Astrocyte (in vitro differentiated cells and primary cell): ENCODE data around the gene MAMLD1.

Experiments used
- CTCF ChIP-seq: IDR thresholded peaks from 2 replicates; pipeline ENCODE4 v1.5.1; 2011; ENCODE audit warnings: low read depth, mild to moderate bottlenecking, inconsistent platforms, low read length, moderate library complexity; ENCODE audit not compliant: insufficient read depth
- EZH2 ChIP-seq: IDR thresholded peaks from 2 replicates; pipeline ENCODE4 v1.6.1; 2012; ENCODE audit warnings: mild to moderate bottlenecking, low read length, inconsistent platforms; ENCODE audit not compliant: insufficient read depth

DNA sequence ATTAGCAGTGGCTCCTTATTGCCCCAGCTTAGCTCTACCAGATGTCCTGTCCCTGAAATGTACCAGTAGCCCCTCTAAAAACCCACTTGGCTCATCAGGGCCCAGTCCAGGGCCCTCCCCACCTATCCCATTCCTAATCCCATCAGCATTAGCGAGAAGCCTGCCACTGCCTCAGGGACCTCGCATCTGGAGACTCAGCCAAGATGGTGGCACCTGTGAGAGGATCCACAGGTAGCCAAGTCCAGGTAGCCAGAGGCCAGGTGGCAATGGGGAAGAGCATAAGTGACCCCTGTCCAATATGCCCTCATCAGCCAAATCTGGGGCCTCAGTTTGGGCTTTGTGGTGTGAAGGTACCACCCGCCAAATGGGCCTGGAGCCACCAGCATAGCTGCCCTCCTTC, 97.7 kb downstream of the MAMLD1 start:
- TF ChIP-seq CTCF (no peak), EZH2 (no peak)
